HUDEP-2 (cell line): ENCODE results near the gene RGS12.

Experiments used
- DNase-seq, 76 experiments: peaks; one replicate each; lab custom pipeline; 2025; ENCODE audit not compliant: unreplicated experiment in 76 of 76; lab: John Stamatoyannopoulos, UW

RGS12 gene

GRCh38 chr4:3342182-3342854 is 49.5 kb downstream of the RGS12 start:
- no peak for DNase-seq
